Measurements from ENCODE around the gene RPL10.
A peak's percentile ranks its signal among the peaks of the same experiment; 100 is the strongest.
"Not testable (repeated sequence)": the region's sequence is repeated elsewhere in the genome, so short reads cannot be mapped to it uniquely, and the experiment has no call there.

Gene RPL10

DNA sequence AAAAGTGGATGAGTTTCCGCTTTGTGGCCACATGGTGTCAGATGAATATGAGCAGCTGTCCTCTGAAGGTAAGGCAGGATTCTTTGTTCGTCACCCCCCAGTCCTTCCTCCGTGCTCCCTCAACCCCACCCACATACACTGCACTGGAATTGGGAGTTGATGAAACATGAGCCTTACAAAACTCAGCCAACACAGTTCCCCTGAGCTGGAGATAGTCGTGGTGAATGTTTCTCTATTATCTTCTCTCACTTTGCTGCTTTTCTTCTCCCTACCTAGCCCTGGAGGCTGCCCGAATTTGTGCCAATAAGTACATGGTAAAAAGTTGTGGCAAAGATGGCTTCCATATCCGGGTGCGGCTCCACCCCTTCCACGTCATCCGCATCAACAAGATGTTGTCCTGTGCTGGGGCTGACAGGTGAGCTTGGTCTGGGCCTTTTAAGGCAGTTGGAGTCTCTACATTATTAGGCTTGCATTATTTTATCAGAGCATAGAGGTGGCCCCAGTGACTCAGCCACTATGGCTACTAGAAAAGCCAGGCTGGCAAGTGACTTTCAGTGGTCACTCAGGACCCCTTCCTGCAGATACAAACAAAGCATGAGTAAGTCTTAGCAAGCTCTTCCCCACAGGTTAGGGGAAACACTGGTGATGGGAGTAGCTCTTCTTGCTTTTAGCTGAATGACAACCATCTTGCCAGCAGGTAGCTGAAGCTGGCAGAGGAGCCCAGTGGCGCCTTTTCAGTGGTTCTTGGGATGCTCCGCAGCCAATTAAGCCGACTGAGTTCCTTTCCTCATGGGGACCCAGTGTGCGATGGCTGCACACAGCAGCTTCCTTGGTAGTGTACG, 1.6 kb downstream of the RPL10 start:
- intact Hi-C loops (cut with DNase I) = loop anchor here (5.0 kb wide), 1 partner anchor 133 kb away; no protein-coding TSS in a partner anchor
- DNase-seq = no peak

DNA sequence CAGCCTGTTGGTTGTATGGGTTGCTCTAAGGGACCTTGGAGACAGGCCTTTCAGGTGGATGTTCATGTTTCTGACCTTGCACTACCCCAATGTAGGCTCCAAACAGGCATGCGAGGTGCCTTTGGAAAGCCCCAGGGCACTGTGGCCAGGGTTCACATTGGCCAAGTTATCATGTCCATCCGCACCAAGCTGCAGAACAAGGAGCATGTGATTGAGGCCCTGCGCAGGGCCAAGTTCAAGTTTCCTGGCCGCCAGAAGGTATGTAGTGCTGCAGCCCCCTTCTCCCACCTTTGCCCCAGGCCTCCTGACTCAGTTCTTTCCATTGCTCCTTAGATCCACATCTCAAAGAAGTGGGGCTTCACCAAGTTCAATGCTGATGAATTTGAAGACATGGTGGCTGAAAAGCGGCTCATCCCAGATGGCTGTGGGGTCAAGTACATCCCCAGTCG, 2.2 kb downstream of the RPL10 start:
- intact Hi-C loops (cut with DNase I); DNase-seq: not testable (repeated sequence)

DNA sequence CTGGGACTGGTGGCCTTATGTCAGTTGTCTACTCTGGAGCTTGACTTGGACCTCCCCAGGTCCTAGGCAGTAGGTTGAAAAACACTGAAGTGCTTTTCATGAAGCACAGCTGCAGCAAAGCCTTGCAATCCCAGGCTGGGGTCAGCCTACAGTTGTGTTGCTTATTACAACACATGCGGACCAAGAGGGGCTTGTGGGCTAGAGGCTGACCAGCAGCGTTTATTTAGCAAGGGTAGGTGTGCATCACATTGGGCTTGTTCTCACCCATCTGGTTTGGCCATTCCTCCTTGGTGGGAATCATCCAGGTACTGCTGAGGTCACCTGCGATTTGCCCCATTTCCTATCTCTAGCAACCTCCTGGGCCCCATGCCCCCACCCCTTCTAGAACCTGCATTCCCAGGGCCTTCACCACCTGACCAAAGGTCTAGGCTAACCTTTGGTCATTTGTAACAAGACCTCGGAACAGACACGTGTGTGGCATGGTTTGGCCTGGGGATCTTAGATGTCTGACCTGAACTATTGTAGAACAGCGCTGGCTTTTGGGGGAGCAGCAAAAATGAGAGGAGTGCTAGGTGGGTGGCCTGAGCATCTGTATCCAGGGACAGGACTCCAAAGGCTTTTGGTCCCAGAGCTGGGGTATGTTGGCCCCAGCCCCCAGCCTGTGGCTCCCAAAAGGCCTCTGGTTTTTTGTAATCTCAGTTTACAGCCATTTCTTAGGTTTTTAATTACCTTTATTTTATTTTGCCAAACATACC, 3.0 kb downstream of the RPL10 start:
- intact Hi-C loops (cut with DNase I) = no loop called here
- DNase-seq = no peak

DNA sequence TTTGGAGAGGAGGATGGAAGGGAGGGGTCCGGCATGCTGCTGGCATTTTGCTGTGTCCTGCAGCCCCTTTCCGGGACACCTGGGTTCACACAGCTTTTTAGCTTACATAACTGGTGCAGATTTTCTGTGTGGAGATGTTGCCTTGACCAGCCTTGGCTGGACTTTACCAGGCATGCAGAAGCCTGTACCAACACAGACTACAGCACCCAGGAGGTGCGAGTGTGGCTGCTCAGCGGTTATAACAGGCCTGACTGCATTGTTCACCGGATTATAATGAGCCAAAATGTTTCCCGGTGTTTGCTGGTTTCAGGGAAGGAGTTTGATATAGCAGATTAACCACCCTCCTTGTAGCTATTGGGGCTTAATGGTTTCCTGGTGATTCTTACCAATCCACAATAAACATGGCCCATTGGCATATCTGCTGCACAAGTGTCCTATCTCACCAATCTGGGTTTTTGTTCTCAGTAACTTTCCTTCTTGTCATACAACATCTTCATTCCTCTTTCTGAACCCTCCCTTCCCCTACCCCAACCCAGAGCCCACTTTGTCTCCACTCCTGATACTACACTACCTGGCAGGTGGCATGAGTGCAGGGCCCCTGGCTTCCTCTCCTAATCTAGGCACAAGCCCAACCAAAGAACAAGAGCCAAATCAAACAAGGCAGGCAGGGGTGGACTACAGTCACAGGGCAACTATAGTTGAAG, 3.9 kb downstream of the RPL10 start:
- DNase-seq = no peak
- intact Hi-C loops (cut with DNase I) = no loop called here

DNA sequence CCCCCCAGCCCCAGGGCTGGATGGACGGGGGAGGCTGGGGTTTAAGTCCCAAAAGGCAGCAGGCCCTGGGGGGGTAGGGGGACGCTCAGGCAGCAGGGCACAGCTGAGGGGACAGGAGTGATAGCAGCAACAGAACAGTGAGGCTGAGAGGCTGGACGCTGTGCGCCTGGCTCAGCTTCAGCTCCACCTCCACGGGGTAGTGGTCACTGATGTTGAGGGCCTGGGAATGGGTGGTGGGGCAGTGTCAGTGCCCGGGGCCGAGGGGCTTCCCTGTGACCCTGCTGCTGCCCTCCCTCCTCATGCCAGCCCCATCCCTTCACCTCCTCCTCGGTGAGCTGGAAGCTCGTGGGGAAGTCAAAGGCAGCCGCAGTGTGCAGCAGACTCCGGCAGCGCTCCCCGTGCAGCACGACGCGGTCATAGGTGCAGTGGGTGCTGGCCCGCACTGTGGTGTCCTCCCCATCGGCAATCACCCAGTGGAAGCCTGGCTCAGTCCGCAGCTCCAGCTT, 4.5 kb downstream of the RPL10 start:
- no peak for DNase-seq
- intact Hi-C loops (cut with DNase I) = no loop called here

DNA sequence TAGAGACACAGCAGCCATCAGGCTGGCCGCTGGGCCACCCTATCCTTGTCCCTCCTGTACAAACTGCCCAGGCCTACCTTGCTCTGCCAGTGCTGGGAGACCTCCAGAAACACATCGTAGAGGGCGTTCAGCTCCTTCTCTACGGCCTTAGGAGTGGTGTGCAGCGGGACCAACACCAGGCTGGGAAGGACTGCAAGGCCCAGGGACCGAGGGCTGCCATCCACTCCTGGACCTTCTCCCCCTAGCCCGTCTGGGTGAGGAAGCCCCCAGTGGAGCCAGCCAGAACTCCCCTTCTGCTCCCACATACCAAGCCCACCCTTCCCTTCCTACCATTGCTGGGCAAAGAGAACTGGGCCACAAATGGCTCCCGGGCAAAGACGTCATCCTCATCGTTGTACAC, 5.0 kb downstream of the RPL10 start:
- no peak for DNase-seq
- intact Hi-C loops (cut with DNase I) = no loop called here

DNA sequence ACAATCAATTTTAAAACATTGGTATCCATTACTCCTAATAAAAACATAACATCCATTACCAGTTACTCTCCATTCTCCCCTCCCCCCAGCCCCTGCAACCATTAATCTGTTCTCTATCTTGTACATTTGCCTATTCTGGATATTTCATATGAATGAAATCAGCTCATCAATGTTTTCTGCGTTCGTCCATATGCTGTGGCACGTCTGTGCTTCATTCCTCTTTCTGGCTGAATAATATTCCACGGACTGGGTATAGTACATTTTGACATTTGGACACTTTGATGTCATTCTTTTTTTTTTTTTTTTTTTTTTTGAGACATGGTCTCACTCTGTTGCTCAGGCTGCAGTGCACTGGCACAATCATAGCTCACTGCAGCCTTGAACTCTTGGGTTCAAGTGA, 5.7 kb downstream of the RPL10 start:
- intact Hi-C loops (cut with DNase I) = no loop called here
- no peak for DNase-seq

DNA sequence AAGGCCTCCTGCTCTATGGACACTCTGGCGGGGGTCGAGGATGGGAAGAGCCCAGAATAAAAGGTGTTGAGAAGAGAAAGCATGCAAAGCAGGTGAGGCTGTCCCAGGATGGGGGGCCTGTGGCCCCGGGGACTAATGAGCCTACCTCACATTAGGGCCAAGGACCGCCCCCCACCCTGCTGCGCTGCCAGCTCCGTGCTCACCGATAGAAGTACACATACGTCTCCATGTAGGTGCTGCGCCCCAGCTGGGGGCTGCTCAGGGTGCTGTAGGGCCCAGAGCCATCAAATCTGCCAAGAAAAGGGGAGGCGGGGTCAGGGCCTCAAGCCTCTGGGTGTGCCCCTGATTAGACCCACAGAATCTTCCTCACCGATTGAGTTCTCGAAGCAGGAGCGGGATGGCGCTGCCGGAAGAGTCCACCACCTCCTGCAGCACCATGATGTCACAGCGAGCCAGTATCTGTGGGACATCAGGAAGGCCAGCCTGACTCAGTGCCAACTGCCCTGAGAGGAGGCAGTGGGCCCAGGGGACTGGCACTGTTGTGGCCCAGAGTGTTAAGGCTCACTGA, 6.5 kb downstream of the RPL10 start:
- intact Hi-C loops (cut with DNase I) = no loop called here
- no peak for DNase-seq

DNA sequence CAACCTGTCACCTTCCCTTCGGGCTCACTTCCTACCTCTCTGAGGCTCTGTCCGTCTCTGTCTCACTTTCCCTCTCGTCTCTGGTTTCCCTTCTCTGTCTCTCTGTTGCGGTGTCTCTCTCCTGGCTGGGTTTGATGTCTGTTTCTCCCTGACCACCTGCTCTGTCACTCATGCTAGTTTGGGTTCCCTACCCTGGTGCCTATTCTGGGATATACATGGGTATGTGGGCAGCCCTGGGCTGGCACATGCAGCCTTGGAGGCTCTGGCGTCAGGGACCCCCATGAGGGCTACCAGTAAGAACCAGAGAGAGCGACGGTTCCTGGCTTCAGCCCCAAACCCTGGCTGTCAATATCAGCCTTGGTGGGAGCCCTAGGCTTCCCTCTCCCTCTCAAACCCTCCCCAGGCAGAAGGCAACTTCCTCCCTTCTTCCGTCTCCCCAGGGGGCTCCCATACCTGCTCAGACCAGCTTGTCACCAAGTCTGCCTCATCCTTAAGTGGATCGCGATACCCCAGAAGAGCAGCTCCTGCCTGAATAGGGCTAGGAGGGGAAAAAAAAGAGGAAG, 10.6 kb downstream of the RPL10 start:
- intact Hi-C loops (cut with DNase I) = no loop called here
- DNase-seq = no peak

DNA sequence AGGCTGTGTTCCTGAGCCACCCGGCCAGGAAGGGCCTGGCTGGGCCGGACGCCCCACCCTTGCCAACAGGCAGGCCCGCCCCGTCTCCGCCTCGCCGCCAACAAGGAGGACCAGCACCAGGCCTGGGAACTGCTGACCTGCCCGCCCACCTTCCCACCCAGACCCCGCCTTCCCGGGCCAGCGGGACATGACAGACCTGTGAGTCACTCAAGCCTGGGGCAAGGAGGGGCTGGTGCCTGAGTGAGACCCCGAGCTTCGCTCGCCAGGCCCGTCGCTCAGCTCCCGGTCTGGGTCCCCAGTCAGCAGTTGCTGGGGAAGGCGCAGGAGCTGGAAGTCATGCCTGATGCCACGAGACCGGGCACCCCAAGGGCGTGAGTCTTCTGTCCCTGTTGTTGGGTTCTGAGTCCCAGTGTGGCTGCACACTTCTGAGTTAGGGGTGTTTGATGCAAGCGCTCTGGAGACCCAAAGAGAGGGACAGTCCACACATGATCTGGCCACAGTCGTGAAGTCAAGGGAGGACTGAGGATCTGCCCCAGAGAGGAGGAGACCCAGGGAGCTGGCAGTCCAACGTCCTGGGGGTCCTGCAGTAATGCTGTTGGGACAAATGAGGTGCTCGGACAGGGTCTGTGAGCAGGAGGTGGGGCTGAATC, 11.2 kb downstream of the RPL10 start, which contains the start of gene DNASE1L1:
Gene DNASE1L1 (minus strand): TSS at position 33 of the 650 bp plus-strand sequence. CDS start 3,686 bp downstream, outside the sequence.
- intact Hi-C loops (cut with DNase I) = no loop called here
- peak in 3 of 10 donors; percentile 24 to 91 (median 37) for DNase-seq

DNA sequence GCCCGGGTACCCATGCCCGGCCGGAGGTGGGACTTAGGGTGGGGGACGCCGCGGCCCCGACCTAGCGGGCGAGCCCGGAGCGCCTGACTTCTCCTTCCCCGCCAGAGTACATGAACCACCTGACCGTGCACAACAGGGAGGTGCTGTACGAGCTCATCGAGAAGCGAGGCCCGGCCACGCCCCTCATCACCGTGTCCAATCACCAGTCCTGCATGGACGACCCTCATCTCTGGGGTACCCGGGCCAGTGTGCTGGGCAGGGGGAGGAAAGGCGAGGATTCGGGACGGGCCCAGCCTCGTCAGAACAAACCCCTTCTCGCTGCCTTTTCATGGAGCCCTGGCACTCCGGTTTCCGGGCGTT, 13.8 kb downstream of the RPL10 start:
- intact Hi-C loops (cut with DNase I) = no loop called here
- DNase-seq = peak in 9 of 10 donors; percentile 25 to 94 (median 60)

DNA sequence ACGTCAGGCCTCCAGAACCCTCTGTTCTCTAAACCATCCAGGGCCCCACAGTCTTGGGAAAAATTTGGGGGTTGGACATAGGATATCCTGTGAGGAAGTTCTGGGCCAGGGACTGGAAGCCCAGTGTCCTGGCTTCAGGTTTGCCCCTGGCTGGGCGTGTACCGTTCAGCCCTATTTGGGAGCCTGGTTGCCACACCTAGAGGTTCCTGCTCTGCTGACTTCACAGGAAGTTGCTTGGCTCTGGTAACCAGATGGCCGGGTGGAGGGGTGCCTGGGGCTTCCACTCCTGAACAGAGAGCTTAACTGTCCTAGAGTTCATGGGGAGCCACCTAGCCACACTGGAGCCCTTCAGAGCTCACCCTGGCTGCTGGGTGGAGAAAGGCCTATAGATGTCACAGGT, 14.3 kb downstream of the RPL10 start:
- no peak for DNase-seq
- intact Hi-C loops (cut with DNase I) = no loop called here

DNA sequence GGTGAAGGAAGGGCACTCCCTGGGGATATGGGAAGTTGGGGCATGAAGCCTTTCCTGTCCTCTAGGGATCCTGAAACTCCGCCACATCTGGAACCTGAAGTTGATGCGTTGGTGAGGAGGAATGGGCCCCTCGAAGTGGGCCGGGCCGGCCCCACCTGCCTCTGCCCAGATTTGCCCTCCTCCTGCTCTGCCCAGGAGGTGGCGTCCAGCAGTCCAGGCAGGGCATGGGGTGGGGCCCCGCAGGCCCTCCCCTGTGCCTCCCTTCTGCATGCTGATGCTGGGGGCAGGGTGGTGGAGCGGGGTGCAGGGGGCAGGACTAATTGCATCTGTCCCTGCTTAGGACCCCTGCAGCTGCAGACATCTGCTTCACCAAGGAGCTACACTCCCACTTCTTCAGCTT, 15.0 kb downstream of the RPL10 start:
- DNase-seq = no peak
- intact Hi-C loops (cut with DNase I) = no loop called here

DNA sequence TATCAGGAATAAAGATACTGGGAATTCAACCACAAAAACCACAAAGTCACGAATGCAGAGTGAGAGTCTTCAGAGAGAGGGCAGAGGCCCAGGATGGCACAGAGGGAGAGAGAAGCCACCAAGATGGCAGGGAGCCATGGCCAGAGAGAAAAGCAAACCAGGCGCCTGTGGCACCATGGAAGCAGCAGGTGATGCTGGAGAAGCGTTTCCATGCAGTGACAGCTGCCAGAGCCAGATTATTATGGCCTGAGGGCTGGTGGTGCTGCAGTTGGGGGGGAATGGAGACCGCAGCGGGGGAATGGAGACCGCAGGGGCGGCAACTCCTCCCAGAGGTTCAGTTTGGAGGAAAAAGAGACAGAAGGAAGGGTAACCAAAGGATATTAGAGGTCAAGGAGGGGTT, 19.0 kb downstream of the RPL10 start:
- intact Hi-C loops (cut with DNase I) = no loop called here
- DNase-seq = no peak

DNA sequence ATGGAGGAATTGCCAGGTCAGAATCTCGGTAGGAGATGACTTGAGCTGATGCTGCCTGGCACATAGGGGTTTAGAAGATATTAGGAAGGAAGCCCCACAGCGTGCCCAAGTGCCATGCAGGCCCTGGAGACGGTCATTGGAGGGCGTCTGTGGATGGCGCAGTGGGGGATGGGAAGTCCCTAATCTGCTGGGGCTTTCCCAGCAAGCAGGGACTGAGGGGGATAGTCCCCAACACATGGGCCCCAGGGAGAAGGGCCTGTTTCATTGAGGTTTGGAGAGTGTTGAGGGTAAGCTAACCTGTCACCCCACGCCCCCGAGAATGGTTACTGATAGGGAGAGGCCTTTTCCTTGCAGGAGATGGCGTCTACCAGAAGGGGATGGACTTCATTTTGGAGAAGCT, 21.0 kb downstream of the RPL10 start:
- intact Hi-C loops (cut with DNase I) = no loop called here
- DNase-seq = no peak

DNA sequence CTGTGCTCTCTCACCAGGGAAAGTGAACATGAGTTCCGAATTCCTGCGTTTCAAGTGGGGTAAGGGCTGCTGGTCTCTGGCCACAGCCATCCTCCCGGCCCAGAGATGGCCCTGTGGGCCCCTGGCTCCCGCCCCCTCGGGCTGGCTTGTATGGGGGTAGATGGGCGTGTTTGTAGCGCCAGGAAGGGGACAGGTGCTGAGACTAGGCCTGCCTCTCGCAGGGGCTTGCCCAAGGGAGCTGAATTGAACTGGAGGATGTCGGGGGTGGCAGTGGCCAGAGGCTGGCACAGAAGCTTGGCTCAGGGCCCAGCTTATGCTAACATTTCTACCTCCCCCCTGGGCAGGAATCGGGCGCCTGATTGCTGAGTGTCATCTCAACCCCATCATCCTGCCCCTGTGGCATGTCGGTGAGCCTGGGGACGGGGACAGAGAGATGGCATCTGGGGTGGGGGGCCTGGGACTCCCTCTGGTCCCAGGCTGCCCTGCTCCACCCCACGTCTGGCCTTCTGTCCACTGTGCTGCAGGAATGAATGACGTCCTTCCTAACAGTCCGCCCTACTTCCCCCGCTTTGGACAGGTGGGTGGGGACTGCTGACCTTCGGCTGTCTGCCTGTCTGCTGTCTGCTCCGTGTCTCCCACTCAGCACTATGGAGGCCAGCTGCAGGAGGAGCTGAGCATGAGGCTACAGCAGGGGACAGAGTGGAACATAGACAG, 21.7 kb downstream of the RPL10 start:
- DNase-seq = no peak

DNA sequence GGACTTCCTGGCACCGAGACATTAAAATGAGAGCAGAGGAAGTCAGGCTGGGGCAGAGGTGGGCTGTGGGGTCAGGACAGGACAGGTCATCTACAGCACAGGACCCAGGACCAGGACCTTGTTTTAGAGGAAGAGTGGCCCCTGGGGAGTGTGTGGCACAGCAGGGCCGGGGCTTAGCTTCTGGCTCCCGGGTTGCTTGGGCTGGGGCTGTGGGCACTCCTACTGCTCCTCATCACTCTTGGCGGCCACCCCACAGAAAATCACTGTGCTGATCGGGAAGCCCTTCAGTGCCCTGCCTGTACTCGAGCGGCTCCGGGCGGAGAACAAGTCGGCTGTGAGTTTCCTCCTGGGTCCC, 22.2 kb downstream of the RPL10 start:
- intact Hi-C loops (cut with DNase I) = no loop called here
- DNase-seq = no peak

More for the DNA sequence above, 21.7 kb downstream of the RPL10 start:
- intact Hi-C loops (cut with DNase I) = no loop called here

DNA sequence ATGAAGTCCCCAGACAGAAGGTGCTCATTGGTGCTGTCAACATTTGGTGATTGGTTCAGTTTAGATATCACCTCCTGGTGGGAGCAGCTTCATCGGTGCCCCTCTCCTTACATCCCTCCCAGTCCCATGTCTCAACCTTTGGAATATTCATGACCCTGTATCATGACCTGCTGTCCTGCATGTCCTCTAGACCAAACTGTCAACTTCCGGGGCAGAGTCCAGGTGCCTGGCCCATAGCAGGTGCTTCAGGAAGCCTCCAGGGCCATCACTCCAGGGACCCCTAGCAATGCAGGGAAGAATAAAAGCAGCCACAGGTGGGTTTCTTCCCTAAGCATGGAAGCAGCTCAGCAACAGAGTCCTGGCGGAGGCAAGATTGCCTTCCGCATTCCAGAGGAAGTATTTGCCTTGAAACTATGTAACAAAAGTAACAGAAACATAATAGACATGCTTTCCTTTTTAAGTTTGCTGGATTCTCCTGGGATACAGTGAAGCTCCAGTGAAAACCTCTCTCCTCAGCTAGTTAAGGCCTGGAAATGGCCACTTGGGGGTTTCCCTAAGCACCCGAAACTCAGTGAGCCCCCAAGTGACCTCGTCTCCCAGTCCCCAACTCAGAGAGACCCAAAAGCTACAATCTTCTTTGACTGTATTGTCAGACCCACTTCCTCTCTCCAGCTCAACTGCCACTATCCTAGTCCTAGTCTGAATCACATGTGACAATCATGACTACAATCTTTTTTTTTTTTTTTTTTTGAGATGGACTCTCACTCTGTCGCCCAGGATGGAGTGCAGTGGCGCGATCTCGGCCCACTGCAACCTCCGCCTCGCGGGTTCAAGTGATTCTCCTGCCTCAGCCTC, 29.0 kb downstream of the RPL10 start:
- no peak for DNase-seq
- intact Hi-C loops (cut with DNase I) = no loop called here
